GM19351 (cell line): Measurements from ENCODE around the gene PGGHG.

ENCODE experiments used
- ATAC-seq: cut with Tn5 transposase; IDR thresholded peaks from one replicate; pipeline ENCODE4 v1.9.1; 2021; ENCODE audit warnings: mild to moderate bottlenecking, moderate library complexity; ENCODE audit not compliant: unreplicated experiment

Gene PGGHG

GRCh38 chr11:344836-345578 is 56.1 kb downstream of the PGGHG start:
- ATAC-seq: no peak
